SJCRH30 (cell line): ENCODE results near the gene COX10. TPM values are rescaled to one million over a fixed set of nuclear protein-coding genes. Genes with fewer than 3 reads are reported as not detected.
"Not testable (repeated sequence)": the region's sequence is repeated elsewhere in the genome, so short reads cannot be mapped to it uniquely, and the experiment has no call there.

ENCODE experiments used
- DNase-seq, 2 experiments: peaks; one replicate each; pipeline ENCODE4 v3.0.0-alpha.2; 2015 to 2020
- H3K27ac ChIP-seq: fragments of 250-450 bp; sonication (Bioruptor Pico); 2 replicates; pipeline ENCODE4 v1.5.1; 2020; ENCODE audit warnings: mild to moderate bottlenecking, moderate library complexity
- H3K27me3 ChIP-seq: fragments of 250-450 bp; sonication (Bioruptor Pico); 2 replicates; pipeline ENCODE4 v1.5.1; 2020; ENCODE audit warnings: mild to moderate bottlenecking, moderate library complexity
- H3K36me3 ChIP-seq: fragments of 250-450 bp; sonication (Bioruptor Pico); 2 replicates; pipeline ENCODE4 v1.5.1; 2020; ENCODE audit warnings: mild to moderate bottlenecking, moderate library complexity
- H3K4me1 ChIP-seq: fragments of 250-450 bp; sonication (Bioruptor Pico); 2 replicates; pipeline ENCODE4 v1.5.1; 2020; ENCODE audit warnings: mild to moderate bottlenecking, moderate library complexity
- H3K4me3 ChIP-seq: fragments of 250-450 bp; sonication (Bioruptor Pico); 2 replicates; pipeline ENCODE4 v1.5.1; 2020; ENCODE audit warnings: mild to moderate bottlenecking, moderate library complexity
- H3K9me3 ChIP-seq: fragments of 250-450 bp; sonication (Bioruptor Pico); replicated peaks from 2 replicates; pipeline ENCODE4 v1.5.1; 2020; ENCODE audit warnings: mild to moderate bottlenecking, moderate library complexity
- total RNA-seq: library from RNA; depleted of rRNA; stranded (reverse); fragments of >200 nt; shearing (Covaris generic); gene quantifications from 2 replicates; pipeline ENCODE4 v1.2.3, GENCODE V29; 2014

COX10 gene
- total RNA-seq, 1 experiment from 2014 or later, result 105 TPM

- H3K27ac ChIP-seq, H3K9me3 ChIP-seq, DNase-seq, H3K27me3 ChIP-seq, H3K4me3 ChIP-seq, H3K4me1 ChIP-seq: not testable (repeated sequence)
- H3K36me3 ChIP-seq, result peaks cover 18% of the 10 kb centered on the region
Measured at GRCh38 chr17:14192636-14193344, 123.5 kb downstream of the COX10 start.

DNA sequence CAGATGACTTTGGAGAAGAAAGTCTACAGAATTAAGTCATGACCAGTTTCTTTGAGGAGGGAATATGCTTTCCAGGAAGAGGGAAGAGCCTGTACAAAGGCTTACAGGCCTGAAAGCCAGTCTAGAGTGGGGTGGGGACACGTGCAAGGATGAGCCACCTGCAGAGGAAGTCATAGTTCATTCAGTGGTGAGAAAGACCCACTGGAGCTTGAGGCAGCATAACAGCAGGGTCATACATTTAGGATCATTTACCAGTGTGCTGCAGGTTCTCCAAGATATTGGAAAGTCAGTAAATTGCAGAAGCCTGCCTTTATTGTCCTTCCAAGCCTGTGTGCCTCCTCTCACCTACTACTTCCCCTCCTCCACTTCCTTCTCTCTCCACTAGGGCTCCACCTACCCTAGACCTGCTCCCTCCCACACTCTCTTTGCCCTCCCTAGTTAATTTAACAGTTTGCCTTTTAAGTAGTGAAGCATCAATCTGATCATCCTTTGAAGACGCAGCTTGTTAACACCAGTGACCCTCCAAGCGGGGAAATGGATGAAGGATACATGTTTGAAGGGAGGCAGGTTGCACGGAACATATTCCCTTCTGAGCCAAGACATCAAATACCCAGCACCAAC lies 127.2 kb downstream of the COX10 start:
- Histone ChIP-seq H3K27me3 (no peaks in the 10 kb centered on the region), H3K9me3 (no peaks in the 10 kb centered on the region; the same call in 1 of the 2 replicates), H3K36me3 (peaks cover 31% of the 10 kb centered on the region), H3K27ac (no peak overlapping the region), H3K4me3 (no peak overlapping the region), H3K4me1 (0 out of 2 replicates have a peak, but pooled peaks cover 4% of the 10 kb centered on the region)
- DNase-seq, result no peak

- H3K9me3 ChIP-seq, result no peaks in the 10 kb centered on the region; the same call in 1 of the 2 replicates
- no peak overlapping the region for H3K27ac ChIP-seq
- H3K4me1 ChIP-seq, result 0 out of 2 replicates have a peak, but pooled peaks cover 4% of the 10 kb centered on the region
- no peaks in the 10 kb centered on the region for H3K27me3 ChIP-seq
- H3K36me3 ChIP-seq, result peaks cover 31% of the 10 kb centered on the region
- H3K4me3 ChIP-seq, result no peak overlapping the region
- DNase-seq, result no peak
Measured at GRCh38 chr17:14197057-14197456, 127.8 kb downstream of the COX10 start.

GRCh38 chr17:14197586-14197985 lies 128.3 kb downstream of the COX10 start:
- H3K27ac ChIP-seq, result no peak overlapping the region
- no peak for DNase-seq
- 0 out of 2 replicates have a peak, but pooled peaks cover 4% of the 10 kb centered on the region for H3K4me1 ChIP-seq
- no peaks in the 10 kb centered on the region for H3K27me3 ChIP-seq
- H3K36me3 ChIP-seq, result peaks cover 31% of the 10 kb centered on the region
- H3K9me3 ChIP-seq, result no peaks in the 10 kb centered on the region; the same call in 1 of the 2 replicates
- no peak overlapping the region for H3K4me3 ChIP-seq

DNA sequence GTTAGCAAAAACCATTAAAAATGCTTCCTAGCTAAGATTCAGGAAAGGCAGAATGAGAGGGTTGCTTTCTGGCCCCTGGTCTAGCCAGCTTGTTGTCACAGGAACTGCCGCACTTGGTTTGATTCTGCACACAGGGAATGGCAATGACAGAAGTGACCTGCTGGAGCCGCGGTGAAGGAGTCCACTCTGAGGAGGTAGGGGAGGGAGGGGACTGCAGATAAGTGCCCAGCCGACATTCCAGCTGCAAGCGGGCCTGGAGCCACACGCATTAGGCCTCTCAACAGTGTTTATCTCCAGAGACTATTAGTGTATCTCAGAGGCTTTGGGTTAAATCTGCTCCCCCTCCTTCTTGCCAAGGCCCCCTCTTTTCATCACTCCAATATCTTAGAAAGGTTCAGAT lies 128.7 kb downstream of the COX10 start:
- Histone ChIP-seq H3K4me3 (no peak overlapping the region), H3K9me3 (no peaks in the 10 kb centered on the region; the same call in 1 of the 2 replicates), H3K36me3 (peaks cover 31% of the 10 kb centered on the region), H3K4me1 (0 out of 2 replicates have a peak, but pooled peaks cover 4% of the 10 kb centered on the region), H3K27ac (no peak overlapping the region), H3K27me3 (no peaks in the 10 kb centered on the region)
- no peak for DNase-seq

DNA sequence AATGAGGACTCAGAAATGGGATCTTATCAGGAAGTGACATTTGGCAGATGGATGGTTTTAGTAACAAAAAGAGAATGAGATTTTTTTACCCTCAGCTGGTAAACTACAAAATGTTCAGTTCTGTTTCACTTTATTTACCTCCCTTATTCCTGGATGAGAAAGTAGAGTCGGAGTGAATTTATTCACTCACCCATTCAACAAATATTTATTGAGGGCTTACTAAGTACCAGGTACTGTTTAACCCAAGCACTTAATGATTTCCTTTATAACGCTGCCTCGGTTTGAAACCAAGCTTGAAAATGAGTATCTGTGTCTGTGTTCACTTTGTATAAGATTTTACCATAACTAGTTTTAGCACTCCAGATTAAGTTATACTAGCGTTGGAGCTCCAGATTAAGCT lies 129.3 kb downstream of the COX10 start:
- no peaks in the 10 kb centered on the region; the same call in 1 of the 2 replicates for H3K9me3 ChIP-seq
- peaks cover 31% of the 10 kb centered on the region for H3K36me3 ChIP-seq
- DNase-seq, result no peak
- no peak overlapping the region for H3K27ac ChIP-seq
- 0 out of 2 replicates have a peak, but pooled peaks cover 4% of the 10 kb centered on the region for H3K4me1 ChIP-seq
- no peaks in the 10 kb centered on the region for H3K27me3 ChIP-seq
- H3K4me3 ChIP-seq, result no peak overlapping the region

GRCh38 chr17:14199601-14200000 lies 130.3 kb downstream of the COX10 start:
- Histone ChIP-seq H3K9me3 (no peaks in the 10 kb centered on the region; the same call in 1 of the 2 replicates), H3K36me3 (peaks cover 31% of the 10 kb centered on the region), H3K4me1 (0 out of 2 replicates have a peak, but pooled peaks cover 4% of the 10 kb centered on the region), H3K27ac (no peak overlapping the region), H3K27me3 (no peaks in the 10 kb centered on the region), H3K4me3 (no peak overlapping the region)
- DNase-seq, result no peak

DNA sequence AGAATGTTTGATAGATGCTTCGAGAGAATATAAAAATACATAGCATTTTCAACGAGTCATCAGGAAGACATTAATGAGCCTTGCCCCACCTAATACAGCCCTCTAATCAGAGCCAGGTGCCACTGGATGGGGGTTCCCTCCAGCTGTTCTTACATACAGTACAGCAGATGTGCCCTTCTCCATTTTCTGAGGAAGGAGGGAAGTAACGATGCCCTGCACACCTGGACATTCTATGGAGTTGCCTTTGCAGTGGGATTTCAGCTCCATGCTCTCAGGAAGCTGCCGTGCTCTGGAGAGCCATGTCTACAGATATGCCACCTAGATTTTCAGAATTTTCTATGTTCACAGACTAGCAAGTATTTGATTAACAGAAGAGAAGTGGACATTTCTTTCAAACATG lies 131.1 kb downstream of the COX10 start:
- Histone ChIP-seq H3K4me1 (0 out of 2 replicates have a peak, but pooled peaks cover 4% of the 10 kb centered on the region), H3K27me3 (no peaks in the 10 kb centered on the region), H3K27ac (no peak overlapping the region), H3K9me3 (no peaks in the 10 kb centered on the region; the same call in 1 of the 2 replicates), H3K4me3 (no peak overlapping the region), H3K36me3 (peaks cover 28% of the 10 kb centered on the region)
- no peak for DNase-seq

DNA sequence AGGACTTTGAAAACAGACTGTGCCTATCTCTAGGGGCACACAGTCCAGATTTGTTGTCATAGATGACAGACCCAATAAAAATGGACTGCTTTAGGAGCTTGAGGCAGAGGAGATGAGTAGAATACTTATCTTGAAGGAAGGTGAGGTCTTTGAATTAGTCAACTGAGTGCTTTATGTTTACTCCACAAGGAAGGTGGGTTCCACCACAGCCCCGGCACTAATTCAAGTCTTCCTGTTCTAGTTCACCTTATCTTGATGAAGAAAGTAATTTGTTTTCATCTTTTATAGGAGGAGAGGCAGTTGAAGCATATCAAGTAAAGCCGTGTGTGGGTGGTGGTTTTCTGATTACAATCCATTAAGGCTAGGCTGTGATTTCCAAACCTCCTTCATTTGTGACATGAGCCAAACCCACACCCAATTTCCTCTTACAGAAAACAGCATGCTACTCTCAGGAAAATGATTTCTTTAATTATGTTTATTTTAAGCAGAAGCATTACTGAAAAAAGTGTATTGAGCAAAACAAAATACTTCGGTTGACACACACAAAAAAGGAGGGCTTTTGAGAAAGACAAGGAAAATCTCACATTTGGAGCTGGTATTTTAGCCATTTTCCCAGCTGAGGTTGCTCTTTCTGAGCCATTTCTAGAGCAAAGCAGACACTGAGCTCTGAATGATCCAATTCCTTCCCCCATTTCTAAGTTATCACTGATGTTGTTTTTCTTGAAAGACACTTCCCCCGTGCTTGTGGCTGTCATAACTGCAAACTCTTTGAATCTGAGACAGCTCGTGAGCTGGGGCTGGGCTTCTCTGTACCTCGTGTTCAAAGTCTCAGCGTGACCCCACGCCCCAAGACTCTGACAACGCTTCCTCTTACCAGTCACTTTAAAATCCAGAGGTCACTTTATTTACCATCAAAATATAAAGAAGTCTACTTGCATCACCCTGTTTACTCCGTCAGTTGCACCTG lies 132.0 kb downstream of the COX10 start:
- Histone ChIP-seq H3K9me3 (no peaks in the 10 kb centered on the region; the same call in 1 of the 2 replicates), H3K27me3 (no peaks in the 10 kb centered on the region), H3K36me3 (peaks cover 28% of the 10 kb centered on the region), H3K4me1 (0 out of 2 replicates have a peak, but pooled peaks cover 4% of the 10 kb centered on the region), H3K4me3 (no peak overlapping the region), H3K27ac (no peak overlapping the region)
- DNase-seq, result no peak

GRCh38 chr17:14201988-14202380 lies 132.7 kb downstream of the COX10 start:
- Histone ChIP-seq H3K4me1 (0 out of 2 replicates have a peak, but pooled peaks cover 4% of the 10 kb centered on the region), H3K27ac (no peak overlapping the region), H3K27me3 (no peaks in the 10 kb centered on the region), H3K9me3 (no peaks in the 10 kb centered on the region; the same call in 1 of the 2 replicates), H3K4me3 (no peak overlapping the region), H3K36me3 (peaks cover 29% of the 10 kb centered on the region)
- no peak for DNase-seq

- no peak for DNase-seq
Measured at GRCh38 chr17:14202388-14203166, 133.3 kb downstream of the COX10 start.

GRCh38 chr17:14203388-14203787 lies 134.1 kb downstream of the COX10 start:
- Histone ChIP-seq H3K4me3 (no peak overlapping the region), H3K27me3 (no peaks in the 10 kb centered on the region), H3K27ac (no peak overlapping the region), H3K9me3 (no peaks in the 10 kb centered on the region; the same call in 1 of the 2 replicates), H3K36me3 (peaks cover 25% of the 10 kb centered on the region; the same call in 1 of the 2 replicates), H3K4me1 (0 out of 2 replicates have a peak, but pooled peaks cover 4% of the 10 kb centered on the region)
- no peak for DNase-seq

More at GRCh38 chr17:14202388-14203166, 133.3 kb downstream of the COX10 start:
- no peaks in the 10 kb centered on the region for H3K27me3 ChIP-seq
- 0 out of 2 replicates have a peak, but pooled peaks cover 4% of the 10 kb centered on the region for H3K4me1 ChIP-seq
- peaks cover 28% of the 10 kb centered on the region; the same call in 1 of the 2 replicates for H3K36me3 ChIP-seq
- H3K4me3 ChIP-seq, result no peak overlapping the region
- no peaks in the 10 kb centered on the region; the same call in 1 of the 2 replicates for H3K9me3 ChIP-seq
- no peak overlapping the region for H3K27ac ChIP-seq

DNA sequence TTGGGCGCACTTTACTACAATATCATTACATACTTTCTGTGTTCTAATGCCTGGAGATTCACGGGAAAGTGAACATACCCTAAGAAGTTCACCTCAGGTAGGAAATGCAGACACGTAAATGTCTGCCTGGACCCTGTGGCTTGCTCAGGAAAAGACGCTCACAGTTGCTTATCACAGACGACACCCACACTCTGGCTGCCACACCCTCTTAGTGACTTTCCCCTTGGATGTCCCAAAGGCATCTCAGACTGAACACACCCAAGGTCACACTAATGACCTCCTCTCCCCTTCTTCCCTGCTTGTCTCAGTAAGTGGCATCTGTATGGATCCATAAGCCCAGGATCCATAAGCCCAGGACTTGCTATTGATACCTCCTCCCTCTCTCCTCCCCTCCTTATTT lies 134.8 kb downstream of the COX10 start:
- no peak overlapping the region for H3K4me3 ChIP-seq
- H3K4me1 ChIP-seq, result no peaks in the 10 kb centered on the region
- H3K27ac ChIP-seq, result no peak overlapping the region
- no peak for DNase-seq
- peaks cover 21% of the 10 kb centered on the region; the same call in 1 of the 2 replicates for H3K36me3 ChIP-seq
- H3K9me3 ChIP-seq, result no peaks in the 10 kb centered on the region
- no peaks in the 10 kb centered on the region for H3K27me3 ChIP-seq
